GM21390 (cell line): ENCODE measurements around the gene FAT4.

ENCODE experiments used
- ATAC-seq: cut with Tn5 transposase; IDR thresholded peaks from one replicate; pipeline ENCODE4 v1.9.1; 2021; ENCODE audit not compliant: unreplicated experiment

The FAT4 gene, protein sequence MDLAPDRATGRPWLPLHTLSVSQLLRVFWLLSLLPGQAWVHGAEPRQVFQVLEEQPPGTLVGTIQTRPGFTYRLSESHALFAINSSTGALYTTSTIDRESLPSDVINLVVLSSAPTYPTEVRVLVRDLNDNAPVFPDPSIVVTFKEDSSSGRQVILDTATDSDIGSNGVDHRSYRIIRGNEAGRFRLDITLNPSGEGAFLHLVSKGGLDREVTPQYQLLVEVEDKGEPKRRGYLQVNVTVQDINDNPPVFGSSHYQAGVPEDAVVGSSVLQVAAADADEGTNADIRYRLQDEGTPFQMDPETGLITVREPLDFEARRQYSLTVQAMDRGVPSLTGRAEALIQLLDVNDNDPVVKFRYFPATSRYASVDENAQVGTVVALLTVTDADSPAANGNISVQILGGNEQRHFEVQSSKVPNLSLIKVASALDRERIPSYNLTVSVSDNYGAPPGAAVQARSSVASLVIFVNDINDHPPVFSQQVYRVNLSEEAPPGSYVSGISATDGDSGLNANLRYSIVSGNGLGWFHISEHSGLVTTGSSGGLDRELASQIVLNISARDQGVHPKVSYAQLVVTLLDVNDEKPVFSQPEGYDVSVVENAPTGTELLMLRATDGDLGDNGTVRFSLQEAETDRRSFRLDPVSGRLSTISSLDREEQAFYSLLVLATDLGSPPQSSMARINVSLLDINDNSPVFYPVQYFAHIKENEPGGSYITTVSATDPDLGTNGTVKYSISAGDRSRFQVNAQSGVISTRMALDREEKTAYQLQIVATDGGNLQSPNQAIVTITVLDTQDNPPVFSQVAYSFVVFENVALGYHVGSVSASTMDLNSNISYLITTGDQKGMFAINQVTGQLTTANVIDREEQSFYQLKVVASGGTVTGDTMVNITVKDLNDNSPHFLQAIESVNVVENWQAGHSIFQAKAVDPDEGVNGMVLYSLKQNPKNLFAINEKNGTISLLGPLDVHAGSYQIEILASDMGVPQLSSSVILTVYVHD (N-terminal part only)

DNA sequence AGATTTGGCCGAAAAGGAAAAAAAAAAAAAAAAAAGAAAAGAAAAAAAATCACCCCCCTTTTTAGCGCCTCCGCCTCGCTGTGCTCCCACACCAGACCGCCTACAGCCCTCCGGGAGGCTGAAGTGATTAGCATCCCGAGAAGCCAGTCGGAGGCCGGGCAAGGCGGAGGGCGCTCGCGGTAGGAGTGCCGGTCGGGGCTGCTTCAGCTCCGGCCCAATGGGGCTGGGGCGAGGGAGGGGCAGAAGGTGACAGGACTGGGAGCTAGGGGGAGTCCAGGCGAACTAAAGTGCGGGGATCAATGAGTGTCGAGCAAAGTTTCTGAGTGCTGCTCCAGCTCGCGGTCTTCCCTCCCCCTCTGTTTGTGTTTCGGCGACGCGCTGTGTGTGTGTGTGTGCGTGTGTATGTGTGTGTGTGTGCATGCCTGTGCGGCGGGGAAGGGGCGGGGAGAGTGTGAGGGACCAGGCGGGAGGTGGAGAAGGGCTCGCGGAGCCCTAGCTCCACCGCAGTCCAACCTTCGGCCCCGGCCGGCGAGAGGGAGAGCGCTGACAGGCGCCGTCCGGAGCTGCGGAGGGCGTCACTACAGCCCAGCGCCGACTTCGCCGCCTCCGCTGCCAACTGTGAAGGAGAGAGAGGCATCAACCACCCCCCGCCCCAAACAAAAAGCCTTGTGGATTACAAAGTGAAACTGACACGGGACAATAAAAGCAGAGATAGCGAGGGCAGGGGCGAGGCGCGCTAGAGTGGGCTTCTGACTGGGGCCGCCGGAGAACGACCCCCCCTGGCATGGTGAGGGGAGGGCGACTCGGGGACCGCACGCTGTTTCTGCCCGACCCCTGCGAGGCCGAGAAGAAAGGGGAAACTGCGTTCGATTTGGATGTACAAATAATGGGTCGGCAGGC is at the start of gene FAT4:
FAT4 (plus strand) TSS at position 280 of the 900 bp plus-strand sequence. CDS start 1,457 bp downstream, outside the sequence.
- ATAC-seq, result peak; percentile 81

DNA sequence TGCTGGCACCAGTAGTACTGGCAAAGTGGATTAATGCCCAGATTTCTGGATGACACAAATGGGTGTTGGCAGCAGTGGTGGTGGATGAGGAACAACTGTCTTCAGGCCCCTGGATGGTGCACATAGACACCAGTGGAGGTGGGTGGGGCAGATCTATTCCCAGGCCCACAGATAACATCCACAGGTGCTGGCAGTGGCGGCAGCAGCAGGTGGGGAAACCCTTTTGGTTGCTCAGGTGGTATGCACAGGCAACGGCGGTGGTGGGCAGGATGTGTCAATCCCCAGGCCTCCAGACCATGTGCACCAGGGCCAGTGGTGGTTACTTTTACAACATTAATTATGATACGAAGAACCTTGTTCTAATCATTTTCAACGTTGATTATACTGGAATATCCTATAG is 48.9 kb upstream of the FAT4 start:
- no peak for ATAC-seq

DNA sequence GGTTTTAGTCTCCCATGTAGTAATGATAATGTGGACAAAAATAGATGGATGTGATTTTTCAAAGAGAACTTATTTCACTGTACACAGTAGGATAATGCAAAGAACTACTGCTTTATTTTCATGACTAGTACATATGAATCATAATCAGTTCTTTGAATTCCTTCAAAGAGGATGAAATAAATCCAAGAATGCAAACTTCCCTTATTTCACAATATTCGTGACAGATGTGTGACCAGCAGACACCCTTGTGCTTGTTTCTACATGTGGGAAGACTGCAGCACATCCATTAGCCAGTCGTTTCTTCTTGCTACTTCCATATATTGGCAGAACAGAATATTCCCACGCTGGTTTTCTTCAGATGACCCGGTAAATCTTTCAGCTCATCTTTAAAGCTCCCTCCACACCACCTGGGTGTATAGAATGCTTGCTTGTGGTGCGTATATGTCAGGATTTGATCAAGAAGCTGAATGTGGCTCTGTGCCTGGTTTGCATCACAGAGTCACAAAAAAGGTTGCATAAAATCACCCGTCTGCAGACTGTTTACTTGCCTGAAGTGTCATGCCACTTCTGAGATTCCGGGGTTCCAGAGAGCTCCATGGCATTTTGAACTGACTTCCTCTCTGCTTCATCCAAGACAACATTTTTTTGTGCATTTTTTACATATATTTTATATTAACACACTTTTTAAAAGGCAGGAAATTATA is 47.7 kb upstream of the FAT4 start:
- ATAC-seq, result no peak

DNA sequence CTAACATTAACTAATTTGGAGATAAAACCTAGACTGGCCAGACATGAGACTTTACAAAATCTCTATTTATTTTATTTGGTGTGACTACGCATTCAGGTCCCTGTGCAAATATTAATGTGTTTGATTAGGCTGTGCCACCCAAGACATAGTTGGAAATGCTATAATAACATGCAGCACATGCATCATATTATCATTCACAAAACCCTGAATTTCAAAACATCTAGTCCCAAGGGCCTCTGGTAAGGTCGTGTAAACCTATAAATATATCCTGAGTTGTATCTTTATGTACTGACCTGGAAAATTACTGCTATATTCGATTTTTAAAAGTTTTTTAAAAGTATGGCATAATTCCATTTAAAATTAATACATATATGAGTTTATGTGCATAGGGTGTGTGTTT is 47.1 kb upstream of the FAT4 start:
- ATAC-seq, result no peak

DNA sequence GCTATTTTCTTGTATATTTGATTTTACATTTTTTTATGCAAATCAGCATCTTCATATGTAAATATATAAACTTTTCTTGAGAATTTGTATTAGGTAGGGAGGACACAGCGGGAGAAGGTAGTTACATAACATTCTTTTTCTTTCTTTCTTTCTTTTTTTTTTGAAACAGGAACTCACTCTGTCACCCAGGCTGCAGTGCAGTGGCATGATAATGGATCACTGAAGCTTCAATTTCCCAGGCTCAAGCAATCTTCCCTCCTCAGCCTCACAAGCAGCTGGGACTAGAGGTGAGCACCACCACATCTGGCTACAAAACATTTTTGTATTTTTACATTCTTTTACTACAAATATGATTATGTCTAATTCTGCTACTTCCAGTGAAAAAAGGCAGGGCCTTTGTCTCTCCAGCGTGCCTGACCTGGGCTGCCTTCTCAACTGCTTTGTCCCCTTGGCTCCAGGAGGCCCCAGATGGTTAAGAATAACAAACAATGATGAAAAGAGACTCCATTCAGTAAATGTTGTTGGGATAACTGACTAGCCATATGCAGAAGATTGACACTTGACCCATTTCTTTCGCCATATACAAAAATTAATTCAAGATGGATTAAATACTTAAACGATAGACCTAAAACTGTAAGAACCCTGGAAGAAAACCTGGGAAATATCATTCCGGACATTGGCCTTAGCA is 46.5 kb upstream of the FAT4 start:
- ATAC-seq, result no peak

DNA sequence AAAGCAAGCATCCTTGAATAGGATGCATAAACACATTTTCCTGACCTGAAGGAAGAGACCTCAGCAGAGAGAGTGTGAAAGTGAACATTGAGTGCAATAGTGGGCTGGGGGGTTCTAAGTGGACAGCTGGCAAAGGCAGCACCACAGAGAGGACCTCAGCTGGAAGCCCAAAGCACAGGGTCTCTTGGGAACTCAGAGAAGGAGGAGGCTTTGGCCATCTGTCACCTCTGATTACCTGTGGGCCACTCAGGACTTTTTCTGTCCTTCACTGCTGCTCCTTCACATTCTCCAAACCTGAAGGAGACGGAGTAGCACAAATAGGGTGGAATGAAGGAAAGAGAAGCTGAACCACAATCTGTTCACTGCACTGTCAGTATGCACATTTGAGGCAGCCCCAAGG is 37.9 kb upstream of the FAT4 start:
- no peak for ATAC-seq

DNA sequence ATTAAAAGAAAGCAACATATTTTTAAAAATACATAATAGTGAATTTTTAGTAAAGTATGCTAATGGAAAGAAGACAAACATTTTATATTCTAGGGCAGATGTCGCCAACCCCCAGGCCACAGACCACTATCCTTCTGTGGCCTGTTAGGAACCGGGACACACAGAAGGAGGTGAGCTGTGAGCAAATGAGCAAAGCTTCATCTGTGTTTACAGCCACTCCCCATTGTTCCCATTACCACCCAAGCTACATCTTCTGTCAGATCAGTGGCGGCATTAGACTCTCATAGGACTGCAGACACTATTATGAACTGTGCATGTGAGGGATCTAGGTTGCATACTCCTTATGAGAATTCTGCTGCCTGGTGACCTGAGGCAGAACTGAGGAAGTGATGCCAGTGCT is 37.0 kb upstream of the FAT4 start:
- no peak for ATAC-seq

DNA sequence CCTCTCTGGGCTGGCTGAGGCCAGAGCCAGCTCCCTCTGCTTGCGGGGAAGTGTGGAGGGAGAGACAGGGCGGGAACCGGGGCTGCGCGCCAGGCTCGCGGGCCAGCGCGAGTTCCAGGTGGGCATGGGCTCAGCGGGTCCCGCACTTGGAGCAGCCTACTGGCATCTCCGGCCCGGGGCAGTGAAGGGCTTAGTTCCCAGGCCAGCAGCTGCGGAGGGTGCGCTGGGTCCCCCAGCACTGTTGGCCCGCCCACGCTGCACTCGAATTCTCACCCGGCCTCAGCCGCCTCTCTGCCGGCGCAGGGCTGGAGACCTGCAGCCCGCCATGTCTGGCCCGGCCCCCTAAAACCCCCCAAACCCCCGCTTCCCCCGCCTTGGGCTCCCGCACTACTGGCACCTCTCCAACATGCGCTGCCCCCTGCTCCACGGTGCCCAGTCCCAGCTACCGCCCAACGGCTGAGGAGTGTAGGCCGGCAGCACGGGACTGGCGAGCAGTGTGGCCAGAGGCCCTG is 33.8 kb upstream of the FAT4 start:
- no peak for ATAC-seq

DNA sequence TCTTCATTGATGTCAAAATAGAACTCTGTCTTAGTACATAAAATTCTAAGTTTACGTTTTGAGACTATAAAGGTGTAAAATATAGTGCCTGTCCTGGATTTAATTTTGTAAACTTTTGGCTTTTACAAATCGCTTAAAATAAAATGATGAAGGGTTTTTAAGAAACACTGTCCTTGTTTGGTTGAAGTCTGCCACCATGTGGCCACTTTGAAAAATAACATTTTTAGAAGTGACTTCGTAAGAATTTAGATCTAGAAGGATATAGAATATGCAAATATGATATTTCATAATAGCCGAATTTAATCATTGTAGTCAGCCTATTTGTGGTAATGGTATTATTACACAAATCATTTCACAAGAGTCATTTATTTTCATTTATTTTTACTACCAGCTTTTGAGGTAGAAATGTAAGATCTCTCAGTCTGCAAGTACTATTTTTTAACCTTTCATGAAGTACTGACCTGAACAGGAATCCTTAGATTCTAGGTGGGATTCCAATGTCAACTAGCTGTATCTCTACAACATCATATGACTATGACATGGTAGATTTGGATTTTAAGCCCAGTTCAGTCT is 31.0 kb upstream of the FAT4 start:
- ATAC-seq, result no peak

DNA sequence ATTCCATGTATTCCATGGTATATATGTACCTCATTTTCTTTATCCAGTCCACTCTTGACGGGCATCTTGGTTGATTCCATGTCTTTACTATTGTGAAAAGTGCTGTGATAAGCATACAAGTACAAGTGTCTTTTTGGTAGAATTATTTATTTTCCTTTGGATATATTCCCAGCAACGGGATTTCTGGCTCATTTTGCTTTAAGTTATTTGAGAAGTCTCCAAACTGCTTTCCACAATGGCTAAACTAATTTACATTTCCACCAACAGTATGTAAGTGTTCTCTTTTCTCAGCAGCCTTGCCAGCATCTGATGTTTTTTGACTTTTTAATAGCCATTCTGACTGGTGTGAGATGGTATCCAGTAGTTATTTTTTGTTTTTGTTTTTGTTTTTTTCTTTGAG is 17.6 kb upstream of the FAT4 start:
- ATAC-seq, result no peak

DNA sequence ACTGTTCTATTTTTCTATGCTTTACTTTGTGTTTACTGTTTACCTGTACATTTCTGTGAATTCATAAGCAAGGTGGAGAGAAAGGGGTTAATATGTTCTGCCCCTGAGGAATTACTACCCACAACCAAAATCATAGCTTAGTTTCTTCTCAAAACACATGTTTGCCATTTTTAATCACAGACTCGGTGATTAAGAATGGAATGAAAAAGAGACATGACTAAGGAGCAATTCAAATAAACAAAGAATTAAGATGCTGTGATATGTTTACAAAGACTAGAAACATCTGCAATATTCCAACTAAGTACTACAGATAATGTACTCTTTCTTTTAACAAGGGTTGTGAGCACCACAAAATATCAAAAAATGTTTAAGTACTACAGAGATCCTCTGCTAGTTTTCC is 11.7 kb upstream of the FAT4 start:
- ATAC-seq, result no peak

DNA sequence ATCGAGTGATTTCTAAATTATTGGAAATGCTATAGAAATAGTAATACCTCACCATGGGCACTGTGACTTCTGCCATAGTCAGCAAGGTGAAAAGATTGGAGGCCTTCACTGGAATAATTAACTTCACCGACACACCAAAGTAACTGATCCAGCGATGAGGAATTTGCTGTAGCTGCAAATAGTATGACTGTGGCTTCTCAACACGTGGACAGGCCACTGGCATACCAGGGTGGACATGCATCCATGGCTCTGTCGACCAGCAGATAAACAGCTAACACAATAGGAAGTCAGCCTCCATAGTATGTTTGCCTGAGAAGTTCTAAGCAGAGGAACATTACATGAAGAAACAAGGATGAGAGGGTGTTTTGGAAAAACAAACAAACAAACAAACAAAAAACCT is 10.9 kb upstream of the FAT4 start:
- no peak for ATAC-seq

DNA sequence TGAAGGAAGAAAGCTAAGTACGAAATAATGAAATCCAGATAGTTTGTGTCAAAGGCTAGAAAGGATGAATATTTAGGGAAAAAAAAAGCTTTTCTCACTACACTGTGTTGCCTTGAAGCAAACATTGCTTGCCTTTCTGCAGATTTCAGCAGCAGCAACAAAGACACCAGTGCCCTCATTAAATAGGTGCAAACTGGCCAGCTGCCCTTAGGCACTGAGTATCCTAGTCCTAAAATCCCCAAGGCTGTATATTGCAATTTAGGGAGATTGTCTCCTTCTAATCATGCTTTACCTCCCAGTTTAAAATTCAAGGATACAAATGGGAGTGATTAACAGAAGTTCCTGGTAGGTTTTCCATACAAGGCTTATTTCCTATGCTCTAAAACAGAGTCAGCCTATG is 8.6 kb upstream of the FAT4 start:
- no peak for ATAC-seq

DNA sequence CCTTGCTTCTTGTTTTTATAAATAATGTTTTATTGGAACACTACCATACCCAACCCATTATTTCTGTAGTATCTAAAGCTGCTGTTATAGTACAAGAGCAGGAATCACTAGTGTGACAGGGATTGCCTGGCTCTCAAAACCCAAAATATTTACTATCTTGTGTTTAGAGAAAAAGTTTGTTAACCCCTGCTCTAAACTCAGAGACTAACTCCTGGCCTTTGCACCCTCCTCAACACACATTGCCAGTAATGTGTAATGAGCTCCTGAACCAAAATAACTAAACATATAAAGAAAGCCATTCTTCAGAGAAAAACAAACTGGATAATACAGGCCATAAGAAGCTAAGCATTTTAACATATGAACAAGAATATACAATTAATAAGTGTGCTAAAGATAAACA is 8.2 kb upstream of the FAT4 start:
- ATAC-seq, result no peak

DNA sequence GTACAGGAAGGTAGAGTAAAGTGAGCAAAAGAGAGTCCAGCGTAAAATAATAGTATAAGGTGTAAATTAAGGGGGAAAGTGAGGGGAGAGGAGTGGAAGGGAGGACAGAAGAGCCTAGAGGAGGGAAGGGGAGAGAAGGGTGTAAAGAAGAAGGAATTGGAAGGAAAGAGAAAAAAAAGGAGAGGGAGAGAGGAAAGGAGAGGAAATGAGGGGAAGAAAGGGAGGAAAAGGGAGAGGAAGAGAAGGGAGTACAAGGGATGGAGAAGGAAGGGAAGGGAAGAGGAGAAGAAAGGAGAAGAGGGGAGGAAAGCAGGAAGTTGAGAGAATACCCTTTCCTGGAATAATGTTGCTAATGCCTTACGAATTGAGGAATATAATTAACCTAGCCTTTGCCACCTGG is 3.3 kb upstream of the FAT4 start:
- ATAC-seq, result no peak

DNA sequence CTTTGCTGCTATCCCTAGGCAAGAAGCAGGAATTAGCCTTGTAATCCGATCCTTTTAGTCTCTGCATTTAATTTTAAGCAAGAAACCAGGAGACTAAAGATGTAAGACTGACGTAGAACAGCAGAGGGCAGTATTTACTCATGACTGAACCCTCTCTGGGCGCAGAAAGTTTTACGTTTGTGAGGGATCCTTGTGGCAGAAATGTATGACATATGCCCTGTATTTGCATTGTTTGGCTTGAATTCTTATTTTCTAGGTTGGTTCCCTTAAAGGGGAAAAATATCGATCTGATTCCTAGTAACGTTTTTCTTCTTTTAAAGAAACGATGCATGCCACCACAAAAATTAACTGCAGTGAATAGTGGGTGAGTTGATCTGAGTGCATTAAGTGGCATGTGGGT is 1.3 kb upstream of the FAT4 start:
- ATAC-seq, result peak; percentile 45

DNA sequence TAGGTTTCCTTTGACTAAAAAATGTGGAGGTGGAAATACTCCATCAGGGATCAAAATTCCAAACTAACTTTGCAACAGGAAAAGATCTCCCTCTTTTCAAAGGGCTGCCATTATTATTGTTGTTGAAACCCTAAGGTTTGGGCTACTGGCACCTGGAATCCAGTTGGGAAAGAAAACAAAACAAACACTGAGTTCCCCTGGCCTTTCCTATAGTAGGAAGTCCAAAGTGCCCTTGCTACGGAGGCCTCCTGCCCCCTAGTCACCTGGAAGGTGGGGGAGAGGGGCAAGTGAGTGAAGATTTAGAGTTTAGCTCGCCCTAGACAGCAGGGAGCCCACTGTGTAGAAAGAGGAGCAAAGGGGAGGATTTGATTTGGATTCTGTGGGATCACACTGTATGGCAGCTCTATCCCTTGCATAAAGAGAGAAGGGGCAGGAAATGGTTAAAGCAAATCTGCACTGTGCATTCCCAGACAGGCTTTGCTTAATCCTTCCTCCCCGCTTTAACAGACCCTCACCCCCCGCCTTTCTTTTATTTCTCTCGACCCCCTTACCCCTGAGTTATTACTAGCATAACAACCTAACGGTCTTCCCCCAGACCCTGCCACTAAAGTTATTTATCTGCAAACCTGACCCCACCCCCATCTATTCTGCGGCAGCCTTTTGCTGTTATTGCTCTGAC is 627 bp upstream of the FAT4 start:
- no peak for ATAC-seq

DNA sequence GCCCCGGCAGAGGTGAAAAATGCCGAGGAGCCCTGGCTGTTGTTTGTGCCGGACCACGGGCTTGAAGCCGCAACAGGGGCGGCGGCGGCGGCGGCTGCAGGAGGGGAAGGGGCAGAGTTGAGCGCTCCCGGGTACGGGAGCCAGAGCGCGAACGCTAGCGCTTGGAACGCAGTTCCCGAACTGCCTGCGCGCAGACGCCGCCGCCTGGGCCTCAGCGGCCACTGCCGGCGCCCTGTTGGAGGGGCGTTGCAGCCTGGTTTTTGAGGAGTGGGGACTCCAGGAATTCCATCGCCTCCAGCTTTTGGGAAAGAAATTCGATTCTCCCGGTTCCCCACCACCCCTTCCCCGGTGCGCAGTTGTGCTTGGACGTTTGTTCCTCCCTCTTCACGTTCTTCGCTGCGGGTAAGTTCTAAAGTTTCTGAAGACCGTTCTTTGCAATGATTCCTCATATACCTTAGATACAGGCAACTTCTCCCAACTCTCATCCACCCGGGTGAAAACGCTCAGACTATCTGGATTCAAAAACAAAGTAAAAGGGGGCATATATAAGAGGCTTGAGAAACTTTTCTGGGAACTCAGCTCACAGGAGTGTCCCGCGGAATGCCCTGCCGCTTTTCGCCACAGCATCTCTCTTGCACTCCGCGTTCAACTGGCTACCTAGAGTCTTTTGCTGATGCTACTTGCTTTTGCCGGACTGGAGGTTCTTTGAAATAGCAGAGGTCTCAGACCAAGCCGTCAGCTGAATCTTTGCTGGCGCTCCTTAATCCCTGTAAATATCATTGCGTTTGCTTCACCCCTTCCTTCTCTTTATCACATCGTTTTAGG is 1.0 kb downstream of the FAT4 start:
- ATAC-seq, result no peak
